HCT116 (cell line): ENCODE measurements around the gene KIAA1549.

Experiments
- EZH2 ChIP-seq: fragments of 200-600 bp; sonication (generic); IDR thresholded peaks from 2 replicates; pipeline ENCODE4 v1.6.1; 2017; ENCODE audit warnings: antibody characterized with exemption, mixed run types
- JUND ChIP-seq: IDR thresholded peaks from 2 replicates; pipeline ENCODE4 v1.6.1; 2012
- POLR2AphosphoS5 ChIP-seq: IDR thresholded peaks from 2 replicates; pipeline ENCODE4 v1.6.1; 2011; ENCODE audit warnings: mild to moderate bottlenecking, low read depth, low read length, moderate library complexity
- TCF7L2 ChIP-seq: IDR thresholded peaks from 2 replicates; pipeline ENCODE4 v1.7.0; 2011; ENCODE audit warnings: borderline replicate concordance, inconsistent platforms; ENCODE audit not compliant: insufficient read depth, insufficient read length; ENCODE audit errors: extremely low read depth
- TF ChIP-seq, protein P1 (sequence below), 3 experiments: fragments of 200-600 bp in 1 of 3; sonication (generic) in 1 of 3; IDR thresholded peaks in 2 of 3; conservative IDR thresholded peaks in 1 of 3; 2 replicates each; pipeline ENCODE4 v1.5.1; 2012 to 2017; ENCODE audit warnings: low read depth in 2 of 3, low read length in 2 of 3, antibody characterized with exemption in 1 of 3, borderline replicate concordance in 1 of 3, control low read depth in 1 of 3, mild to moderate bottlenecking in 1 of 3, mixed read lengths in 1 of 3, mixed run types in 1 of 3, moderate library complexity in 1 of 3; ENCODE audit not compliant: insufficient read depth in 1 of 3
- TF ChIP-seq, protein P2 (sequence below): IDR thresholded peaks from 2 replicates; pipeline ENCODE4 v1.6.1; 2011; ENCODE audit warnings: mild to moderate bottlenecking, low read length, moderate library complexity; ENCODE audit not compliant: insufficient replicate concordance; ENCODE audit errors: extremely low read depth

DNA sequence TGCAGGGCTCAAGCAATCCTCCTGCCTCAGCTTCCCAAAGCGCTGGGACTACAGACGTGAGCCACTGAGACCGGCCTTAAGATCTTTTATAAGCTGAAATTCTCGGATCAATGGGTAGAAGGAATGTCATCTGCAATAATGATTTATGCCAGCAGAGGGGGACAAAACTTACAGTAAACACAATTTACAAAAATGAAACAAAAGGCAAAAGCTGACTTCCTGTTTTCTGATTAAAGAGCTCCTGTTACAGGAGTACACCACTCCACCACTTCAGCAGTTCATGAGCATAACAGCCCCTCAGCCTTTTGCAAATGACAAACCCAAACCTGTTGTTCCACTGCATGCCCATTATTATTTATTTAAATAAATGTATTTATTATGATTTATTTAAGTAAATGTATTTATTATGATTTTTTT lies 94.7 kb downstream of the KIAA1549 start:
- TF ChIP-seq TCF7L2, result no peak
- no peak for TF ChIP-seq JUND
- no peak for TF ChIP-seq POLR2AphosphoS5
- no peak for TF ChIP-seq EZH2
- TF ChIP-seq, protein P1, sequence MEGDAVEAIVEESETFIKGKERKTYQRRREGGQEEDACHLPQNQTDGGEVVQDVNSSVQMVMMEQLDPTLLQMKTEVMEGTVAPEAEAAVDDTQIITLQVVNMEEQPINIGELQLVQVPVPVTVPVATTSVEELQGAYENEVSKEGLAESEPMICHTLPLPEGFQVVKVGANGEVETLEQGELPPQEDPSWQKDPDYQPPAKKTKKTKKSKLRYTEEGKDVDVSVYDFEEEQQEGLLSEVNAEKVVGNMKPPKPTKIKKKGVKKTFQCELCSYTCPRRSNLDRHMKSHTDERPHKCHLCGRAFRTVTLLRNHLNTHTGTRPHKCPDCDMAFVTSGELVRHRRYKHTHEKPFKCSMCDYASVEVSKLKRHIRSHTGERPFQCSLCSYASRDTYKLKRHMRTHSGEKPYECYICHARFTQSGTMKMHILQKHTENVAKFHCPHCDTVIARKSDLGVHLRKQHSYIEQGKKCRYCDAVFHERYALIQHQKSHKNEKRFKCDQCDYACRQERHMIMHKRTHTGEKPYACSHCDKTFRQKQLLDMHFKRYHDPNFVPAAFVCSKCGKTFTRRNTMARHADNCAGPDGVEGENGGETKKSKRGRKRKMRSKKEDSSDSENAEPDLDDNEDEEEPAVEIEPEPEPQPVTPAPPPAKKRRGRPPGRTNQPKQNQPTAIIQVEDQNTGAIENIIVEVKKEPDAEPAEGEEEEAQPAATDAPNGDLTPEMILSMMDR (IDR thresholded peaks at IDR 0.05 in 2 of 3, conservative IDR thresholded peaks at IDR 0.05 in 1 of 3; ENCODE audit: borderline replicate concordance in 1 of 3, insufficient read depth in 1 of 3, low read depth in 2 of 3, low read length in 2 of 3), result peak; percentile 62 to 66 (median 64); a peak in 5 of 6 replicates
- TF ChIP-seq, protein P2, sequence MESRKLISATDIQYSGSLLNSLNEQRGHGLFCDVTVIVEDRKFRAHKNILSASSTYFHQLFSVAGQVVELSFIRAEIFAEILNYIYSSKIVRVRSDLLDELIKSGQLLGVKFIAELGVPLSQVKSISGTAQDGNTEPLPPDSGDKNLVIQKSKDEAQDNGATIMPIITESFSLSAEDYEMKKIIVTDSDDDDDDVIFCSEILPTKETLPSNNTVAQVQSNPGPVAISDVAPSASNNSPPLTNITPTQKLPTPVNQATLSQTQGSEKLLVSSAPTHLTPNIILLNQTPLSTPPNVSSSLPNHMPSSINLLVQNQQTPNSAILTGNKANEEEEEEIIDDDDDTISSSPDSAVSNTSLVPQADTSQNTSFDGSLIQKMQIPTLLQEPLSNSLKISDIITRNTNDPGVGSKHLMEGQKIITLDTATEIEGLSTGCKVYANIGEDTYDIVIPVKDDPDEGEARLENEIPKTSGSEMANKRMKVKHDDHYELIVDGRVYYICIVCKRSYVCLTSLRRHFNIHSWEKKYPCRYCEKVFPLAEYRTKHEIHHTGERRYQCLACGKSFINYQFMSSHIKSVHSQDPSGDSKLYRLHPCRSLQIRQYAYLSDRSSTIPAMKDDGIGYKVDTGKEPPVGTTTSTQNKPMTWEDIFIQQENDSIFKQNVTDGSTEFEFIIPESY, result no peak
